HG03066 (cell line): ENCODE measurements around the gene OXER1.

Source experiments
- ATAC-seq: cut with Tn5 transposase; IDR thresholded peaks from one replicate; pipeline ENCODE4 v1.9.1; 2021; ENCODE audit warnings: low read depth; ENCODE audit not compliant: unreplicated experiment

The OXER1 gene

DNA sequence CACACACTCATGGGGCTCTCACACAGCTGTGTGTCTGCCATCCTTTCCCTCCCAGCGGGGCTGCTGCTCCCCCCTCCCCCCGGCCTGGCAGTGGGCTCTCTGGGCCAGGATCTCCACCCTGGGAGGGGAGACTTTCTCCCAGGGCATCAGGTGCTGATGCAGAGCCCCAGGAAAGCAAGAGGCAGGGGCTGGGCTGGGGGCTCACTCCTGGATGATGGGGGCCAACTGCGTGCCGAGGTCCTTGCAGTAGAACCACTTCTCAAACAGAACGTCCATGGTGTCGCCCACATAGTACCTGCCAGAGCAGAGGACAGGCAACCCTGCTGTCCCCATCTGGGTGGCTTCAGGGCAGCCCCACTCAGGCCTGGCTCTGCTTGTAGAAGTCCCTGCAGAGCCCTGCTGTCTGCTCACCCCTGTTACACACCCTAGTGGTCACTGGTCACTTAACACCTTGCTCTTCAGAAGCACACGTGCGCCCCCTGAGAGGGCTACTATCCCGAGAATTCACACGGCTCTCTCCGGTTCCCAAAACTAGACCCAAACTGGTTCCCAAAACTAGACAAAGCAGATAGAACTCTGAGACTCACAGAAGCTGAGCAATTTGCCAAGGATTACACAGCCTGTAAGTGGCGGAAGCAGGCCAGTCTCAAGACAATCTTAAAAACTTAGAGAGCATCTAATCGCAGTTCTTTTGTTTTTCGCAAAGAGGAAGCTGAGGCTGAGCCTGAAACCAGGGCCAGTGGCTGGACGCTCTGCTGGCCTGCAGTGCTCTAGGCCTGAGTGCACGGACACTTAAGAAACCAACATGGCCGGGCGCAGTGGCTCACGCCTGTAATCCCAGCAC, 6.6 kb upstream of the OXER1 start:
- ATAC-seq = no peak

DNA sequence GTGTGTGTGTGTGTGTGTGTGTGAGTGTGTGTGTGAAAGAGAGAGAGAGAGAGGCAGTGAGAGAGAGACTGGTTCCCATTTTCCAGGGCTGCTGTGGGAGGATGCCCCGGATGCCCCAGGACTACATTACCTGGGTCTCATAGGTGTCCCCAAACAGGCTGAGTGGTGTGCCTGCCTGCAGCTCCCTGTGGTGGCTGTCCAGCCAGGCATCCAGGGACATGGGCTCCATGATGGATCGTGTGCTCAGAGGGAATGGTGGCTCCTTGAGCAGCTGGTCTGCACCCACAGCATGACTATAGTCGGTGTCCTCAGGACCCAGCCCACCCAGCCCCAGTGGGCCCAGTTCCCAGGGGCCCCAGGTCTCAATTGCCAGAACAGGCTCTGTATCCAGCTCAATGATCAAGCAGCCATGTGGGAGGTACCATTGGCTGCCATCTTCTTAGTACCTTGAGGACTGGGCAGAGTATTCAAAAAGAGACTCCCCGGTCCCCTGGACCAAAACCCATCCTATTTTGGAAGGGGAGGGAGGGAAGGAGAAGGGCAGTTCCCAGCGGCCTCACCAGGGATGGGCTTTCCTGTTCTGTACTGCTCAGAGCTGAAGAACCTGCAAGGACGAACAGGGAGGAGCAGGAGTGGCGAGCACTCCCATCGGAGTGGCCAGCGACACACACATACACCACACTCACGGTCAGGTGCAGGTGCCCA, 5.8 kb upstream of the OXER1 start:
- ATAC-seq = no peak

DNA sequence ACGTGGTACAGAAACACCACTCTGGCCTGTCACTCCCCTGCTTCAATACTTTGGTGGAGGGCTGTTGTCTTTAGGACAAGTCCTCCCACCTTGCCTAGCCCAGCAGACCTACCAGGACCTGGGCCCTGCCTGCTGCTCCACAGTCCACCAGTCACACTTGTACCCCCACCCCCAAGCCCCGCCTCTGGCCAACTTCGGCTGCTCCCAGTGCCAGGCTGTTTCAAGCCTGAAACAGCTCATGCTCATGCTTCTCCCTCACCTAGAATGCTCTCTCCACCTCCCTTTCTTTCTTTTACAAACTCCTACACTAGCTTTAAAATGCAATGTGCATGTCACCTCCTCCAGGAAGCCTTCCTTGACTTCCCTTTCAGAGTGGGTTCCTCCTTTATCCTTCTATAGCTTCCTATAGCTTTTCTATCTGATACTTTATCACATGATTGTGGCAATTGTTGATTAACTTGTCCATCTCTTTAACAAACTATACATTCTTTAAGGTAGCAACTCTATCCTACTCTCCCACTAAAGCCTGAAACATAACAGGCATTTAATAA, 4.8 kb upstream of the OXER1 start:
- no peak for ATAC-seq

DNA sequence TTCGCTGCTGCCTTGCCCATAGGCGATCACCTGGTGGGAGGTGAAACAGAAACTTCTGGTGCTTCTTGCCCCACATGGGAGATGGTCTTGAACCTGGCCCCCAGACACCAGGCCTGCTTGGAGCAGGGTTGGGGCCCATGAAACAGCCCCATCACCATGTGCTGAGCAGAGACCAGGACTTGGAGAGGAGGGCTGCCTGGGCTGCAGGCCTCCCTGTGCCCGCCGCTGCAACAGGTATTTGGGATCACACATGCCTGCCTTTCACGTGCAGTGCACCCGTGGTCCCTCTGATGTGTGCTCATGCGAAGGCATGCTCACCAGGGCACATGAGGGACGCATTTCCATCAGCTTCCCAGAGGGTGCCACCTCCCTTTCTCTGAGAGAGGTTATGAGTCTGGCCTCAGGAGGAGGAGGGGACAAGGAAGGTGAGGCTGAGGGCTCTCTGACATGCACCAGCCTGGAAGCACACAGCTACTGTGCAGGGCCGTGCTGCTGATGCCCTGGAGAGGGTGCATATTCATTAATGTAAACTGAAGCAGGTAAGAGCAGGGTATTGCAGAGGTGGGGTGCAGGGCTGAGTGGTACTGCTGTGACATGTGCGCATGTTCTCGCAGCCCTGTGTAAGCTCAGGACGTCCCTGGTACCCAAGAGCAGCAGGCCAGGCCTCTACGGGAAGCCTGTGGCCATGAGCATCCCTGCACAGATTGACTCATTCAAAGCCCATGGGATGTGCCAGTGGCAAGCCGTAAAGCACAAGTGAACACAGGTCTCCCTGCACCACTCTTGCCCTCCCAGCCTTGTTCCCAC, 4.2 kb upstream of the OXER1 start:
- ATAC-seq = no peak

DNA sequence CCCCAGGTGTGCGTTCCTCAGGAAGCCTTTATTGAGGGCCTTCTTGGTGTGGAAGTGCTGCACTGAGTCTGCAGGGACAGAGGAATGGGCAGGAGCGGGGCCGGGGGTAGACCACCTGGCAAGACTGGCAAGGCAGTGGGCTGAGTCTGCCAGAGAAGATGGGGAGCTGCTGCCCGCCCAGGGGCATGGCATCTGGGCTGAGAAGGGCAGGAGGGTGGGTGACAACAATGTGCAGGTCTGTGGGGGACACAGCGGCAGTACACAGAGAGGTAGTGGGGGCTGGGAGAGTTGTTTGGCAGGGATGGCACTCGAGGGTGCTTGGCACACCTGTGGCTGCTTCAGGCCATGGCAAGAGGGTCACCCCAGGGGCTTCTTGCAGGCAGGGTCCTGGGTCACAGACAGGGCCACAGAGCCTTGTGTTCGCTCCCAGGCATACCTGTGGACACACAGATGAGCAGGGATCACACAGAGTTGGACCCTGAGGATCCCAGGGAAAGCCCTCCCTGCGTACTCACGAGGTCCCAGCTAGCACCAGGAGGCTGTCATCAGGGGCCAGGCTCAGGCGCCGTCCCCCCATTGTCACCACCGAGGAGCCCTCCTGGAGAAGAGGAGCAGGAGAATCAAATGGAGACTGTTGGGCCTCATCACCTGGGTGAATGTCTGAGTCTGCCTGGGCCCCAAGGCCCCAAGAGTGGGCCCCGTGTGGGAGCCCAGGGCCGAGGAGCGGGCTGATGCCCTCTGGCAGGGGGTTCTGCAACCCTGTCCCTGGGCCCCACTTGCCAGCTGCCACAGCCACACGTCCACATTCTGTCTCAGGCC, 3.4 kb upstream of the OXER1 start:
- no peak for ATAC-seq

DNA sequence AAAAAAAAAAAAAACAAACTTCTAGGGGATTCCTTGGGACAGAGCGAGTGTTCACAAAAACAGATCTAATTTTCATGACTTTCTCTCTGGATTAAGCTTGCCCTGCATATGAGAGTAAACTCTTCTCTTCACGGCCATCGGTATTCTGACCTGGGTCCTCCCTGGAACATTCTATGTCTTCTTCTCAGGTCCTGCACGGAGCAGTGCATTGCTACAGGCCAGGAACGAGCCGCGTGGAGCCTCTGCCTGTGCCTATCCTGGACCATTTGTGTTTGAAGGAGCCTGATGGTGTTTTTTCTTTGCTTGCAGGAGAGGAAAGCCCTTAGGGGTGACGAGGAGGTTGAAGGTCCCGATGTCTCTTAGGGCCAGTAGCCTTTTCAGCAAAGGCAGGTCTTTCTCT, 1.8 kb upstream of the OXER1 start:
- no peak for ATAC-seq

DNA sequence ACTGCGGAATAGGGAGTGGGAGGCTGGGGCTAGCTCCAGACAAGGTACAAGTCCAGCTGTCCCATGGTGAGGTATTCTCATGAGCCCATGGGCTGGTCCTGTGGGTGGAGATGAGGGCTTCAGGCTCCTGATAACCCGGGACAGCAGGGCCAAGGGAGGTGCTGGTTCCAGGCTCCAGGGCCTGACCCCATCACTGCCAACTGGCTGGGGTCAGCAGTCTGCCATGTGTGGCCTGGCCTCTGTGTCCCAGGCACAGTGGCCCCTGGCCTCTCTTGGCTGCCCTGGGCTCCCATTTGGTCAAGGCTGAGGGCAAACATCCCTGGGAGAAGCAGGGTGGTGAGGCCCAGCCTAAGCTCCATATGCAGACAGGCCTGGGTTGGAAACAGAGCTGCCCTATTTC, 966 bp upstream of the OXER1 start:
- no peak for ATAC-seq

DNA sequence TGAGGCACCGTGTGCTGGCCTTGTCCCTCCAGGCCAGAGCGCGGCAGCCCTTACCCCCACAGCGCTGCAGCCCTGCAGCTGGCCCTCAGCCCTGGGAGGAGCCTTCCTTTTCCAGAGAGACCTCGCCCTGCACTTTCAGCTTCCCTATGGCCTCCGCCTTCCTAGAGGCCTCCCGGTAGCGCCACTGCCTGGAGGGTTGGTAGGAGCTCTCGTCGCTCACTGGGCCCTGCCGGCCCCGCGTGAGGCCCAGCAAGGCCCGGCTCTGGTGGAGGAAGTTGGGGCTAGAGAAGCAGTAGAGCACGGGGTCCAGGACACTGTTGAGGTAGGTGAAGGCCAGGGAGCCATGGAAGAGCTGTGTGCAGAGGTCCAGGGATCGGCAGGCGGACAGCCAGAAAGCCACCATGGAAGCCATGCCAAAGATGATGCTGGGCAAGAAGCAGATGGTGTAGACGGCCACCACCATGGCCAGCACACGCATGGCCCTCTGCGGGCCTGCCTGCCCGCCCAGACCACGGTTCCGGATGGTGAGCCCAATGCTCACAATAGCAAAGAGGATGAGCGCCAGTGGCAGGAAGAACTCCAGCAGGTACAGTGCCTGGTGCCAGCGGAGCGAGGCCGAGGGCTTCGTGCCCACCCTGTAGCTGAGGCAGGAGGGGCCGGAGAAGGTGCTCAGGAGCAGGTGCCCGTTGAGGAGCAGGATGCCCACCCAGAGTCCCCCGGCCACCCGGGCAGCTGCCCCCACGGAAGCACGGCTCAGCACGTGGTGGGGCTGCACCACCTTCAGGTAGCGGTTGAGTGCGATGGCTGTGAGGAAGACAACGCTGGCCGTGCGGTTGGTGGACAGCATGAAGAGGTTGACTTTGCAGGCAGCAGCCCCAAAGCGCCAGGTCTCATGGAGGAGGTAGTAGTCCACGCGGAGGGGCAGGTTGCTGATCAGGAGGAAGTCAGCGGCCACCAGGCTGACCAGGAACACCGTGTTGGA, 821 bp downstream of the OXER1 start:
- no peak for ATAC-seq

DNA sequence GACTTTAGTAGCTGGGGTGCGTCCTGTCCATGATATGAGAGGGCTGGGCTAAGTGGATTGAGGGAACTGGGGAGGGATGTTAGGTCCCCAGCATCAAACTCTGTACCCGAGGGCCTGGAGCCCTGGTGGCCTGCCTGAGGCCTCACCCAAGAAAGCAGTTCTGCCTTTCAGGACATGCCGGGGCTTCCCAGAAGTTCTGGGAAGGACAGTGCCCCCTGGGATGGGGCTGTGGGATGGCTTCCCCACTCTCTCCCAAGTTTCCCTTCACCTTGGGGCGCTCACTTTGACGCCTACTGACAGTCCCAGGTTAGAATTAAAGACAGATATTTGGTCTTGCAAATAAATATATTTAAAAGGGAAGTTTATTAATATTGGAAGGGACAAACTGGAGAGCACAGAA, 1.8 kb downstream of the OXER1 start:
- ATAC-seq = no peak

DNA sequence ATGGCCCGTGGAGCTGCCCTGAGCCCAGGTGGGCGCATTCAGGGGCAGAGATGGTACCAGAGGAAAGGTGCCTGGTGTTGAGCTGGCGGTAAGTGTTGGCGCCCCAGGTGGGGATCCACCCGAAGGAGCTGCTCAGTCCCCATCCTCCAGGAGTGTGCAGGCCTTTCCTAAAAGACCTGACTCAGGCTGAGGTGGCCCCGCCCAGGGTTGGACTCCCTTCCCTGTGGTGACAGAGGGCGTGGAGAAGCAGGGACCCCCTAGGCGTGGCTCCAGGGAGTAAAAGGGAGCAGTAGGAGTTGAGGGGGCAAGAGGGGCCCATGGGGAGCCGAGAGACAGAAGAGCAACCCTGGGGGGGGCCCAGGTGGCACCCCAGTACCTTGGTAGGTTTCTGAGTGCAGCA, 2.4 kb downstream of the OXER1 start:
- ATAC-seq = no peak

DNA sequence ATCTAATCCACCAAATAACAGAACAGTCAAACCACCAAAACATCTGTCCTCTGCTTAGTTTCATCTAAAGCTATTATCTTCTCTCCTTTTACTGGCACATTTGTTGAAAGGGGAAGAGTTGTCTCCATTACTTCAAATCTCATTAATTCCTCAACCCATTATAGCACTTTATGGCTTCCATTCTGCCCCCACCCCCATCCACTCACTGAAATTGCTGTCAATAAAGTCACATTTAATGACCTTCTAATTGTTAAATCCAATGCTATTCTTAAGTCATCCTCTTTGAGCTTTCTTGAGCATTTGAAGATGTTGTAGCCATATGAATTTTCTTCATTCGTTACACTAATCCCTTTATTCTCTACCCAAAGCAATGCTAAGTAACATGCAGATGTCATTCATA, 5.2 kb downstream of the OXER1 start:
- no peak for ATAC-seq

DNA sequence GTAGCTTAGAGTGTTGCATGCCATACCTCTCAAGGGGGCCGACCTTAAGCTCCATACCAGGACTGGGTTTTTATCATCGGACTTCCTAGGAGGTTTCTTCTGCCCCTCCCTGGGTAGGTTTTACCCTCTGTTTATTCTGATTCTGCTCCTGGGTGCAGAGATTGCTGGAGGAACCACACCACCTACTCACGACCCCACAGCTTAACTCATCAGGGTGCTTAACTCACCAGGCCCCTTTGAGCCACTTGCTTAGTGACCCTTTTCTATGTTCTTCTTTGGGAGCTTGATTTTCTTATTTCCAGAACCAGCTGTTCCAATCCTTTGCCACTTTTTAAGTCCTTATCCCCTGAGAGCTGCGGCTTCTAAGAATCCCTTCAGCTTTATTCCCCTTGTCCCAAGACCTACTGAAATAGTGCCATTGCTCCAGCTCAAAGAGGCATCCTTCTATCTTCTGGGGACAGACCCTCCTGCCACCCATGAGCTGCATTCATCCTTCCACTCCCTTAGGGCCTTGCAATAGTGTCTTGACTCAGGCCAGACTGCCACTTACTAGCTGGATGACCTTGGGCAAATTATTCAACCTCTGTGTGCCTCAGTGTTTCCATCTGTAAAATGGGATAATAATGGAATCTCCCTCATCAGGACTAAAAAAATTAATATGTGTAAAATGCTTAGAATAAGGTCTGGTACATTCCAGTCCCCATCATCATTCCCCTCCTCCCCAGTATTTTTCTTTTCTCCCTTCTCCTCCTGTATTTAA, 5.8 kb downstream of the OXER1 start:
- ATAC-seq = no peak

DNA sequence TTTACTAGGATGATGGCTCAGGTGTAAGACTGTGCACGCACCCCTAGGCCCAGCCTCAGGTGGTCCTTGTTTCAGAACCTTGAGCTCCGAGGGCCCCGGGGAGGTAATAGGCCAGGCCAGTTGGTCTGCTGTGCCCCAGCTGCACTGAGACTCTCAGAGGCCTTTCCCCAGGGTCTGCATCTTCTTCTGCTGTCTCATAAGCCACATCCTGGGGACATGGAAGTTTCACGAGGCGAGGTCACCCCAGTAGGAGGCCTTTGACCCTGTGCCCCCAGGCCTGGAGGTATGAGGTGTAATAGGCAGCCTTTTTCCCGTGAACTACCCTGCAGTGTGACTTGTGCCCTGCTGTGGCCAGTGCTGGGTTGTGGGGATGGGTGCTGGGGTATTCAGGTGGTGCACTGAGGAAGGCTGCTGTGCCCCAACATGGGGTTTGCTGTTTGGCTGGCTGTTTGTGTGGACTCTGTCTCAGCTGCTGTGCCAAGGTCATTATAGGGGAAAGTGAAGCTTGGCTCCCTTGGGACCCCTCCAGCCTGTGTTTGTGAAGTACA, 6.9 kb downstream of the OXER1 start:
- ATAC-seq = no peak

DNA sequence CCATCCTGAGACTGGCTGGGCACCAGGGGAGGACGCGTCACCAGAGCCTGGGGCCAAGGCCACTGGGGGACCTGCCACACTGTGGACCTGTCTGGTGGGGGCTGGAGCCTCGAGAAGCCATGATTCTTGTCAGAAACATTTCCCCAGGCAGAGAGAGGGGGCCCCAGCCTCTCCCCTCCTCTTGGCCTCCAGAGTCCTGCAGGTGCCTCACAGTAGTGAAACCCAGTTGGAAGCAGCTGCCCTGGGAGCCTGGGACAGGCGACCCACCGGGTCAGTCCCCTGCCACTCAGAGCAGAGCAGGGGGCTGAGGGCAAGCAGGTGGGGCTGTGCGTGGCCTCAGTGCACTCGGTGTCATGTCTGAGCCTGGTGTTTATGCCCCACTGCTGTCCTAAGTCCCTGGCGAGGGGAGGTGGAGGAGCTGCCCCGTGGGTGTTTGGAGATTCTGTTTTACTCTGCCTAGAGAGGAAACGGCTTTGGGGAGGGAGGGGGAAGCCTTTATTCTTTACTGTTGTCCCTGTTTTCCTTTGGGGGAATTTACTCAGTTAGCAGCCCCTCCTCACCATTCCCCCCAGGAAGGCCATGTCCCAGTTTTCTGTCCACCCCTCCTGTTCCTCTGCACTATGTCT, 7.7 kb downstream of the OXER1 start:
- ATAC-seq = no peak

DNA sequence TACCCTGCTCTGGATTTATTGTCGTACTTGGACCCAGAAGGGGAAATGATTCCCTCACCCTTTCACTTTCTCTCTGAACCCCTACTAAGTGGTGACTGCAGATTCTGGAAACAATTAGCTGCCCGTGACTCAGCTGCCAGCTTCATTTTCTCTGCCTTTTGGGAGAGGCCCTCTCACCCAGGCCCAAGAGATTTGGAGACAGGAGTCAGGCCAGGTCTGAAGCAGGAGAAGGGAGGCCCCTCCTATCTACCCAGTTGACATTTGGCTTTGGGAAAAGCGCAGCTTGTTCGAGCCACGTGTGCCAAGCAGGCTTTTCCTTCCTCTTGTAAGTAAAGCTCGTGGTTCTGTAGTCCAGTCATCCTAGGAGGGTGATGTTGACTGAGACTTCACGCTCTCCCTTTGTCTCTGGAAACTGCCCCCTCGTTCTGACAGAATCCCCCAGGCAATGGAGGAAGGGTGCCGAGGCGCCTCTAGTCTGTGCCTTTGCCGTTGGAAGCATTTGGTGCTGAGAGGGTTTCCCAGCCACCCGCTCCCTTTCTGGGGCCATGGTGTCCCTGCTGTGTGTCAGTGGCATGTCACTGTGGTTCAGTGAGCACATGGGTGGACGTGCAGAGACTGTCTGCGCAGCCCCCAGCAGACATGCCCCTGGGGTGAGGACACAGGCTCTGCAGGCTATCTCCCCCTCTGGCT, 8.6 kb downstream of the OXER1 start:
- no peak for ATAC-seq

DNA sequence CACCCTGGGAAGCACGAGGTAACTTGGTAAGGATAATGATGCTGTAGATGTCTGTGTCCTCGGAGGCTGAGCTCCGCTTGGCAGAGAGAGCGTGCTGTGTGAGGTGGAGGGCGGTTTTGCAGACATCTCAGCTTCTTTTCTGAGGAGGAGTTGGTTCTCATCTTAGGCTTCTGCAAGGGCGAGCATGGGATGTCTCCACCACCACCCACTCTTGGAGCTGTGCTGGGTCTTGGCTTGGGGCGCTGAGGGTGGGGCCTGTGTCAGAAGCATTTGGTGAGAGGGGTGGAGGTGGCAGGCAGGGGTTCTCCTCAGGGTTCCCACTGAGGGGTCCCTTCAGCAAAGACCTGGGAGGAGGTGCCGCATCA, 9.2 kb downstream of the OXER1 start:
- ATAC-seq = no peak
